Measurements from ENCODE around the gene FEM1A. TPM values are rescaled to one million over a fixed set of nuclear protein-coding genes. Genes with fewer than 3 reads are reported as not detected.

Gene FEM1A
- total RNA-seq, 1 donor from 2014 or later: 17.3 TPM

GRCh38 chr19:4847190-4847973 lies 55.8 kb downstream of the FEM1A start:
- no peak for DNase-seq (ENCODE audit: low read depth in 2 of 2)

- DNase-seq (ENCODE audit: low read depth in 2 of 2): no peak
Observed at GRCh38 chr19:4849019-4849418, 57.5 kb downstream of the FEM1A start.

Other genes with a start within 250 kb of the FEM1A start
- gene SEMA6B, start 232.1 kb upstream of the FEM1A start, total RNA-seq: 18.1 and 50.6 TPM in 2 replicates
- 53.2 and 69.4 TPM in 2 replicates for gene TNFAIP8L1, start 152.2 kb upstream of the FEM1A start, total RNA-seq
- gene MYDGF, start 121.4 kb upstream of the FEM1A start, total RNA-seq: 138 and 149 TPM in 2 replicates
- 14.2 and 19.4 TPM in 2 replicates for gene DPP9, start 67.9 kb upstream of the FEM1A start, total RNA-seq
- gene TICAM1, start 40.0 kb downstream of the FEM1A start, total RNA-seq: 2.0 and 2.8 TPM in 2 replicates
- 44.0 and 70.2 TPM in 2 replicates for gene PLIN3, start 75.9 kb downstream of the FEM1A start, total RNA-seq
- gene ARRDC5, start 111.2 kb downstream of the FEM1A start, total RNA-seq: under 0.01 TPM in 1 of 2 replicates, not detected in the other
- gene UHRF1, start 117.8 kb downstream of the FEM1A start, total RNA-seq: 6.9 and 16.6 TPM in 2 replicates
- gene KDM4B, start 177.4 kb downstream of the FEM1A start, total RNA-seq: 8.9 and 12.3 TPM in 2 replicates

All from lung microvascular endothelial cell (primary cell).